Caco-2 (cell line): Measurements from ENCODE around the gene GRK5. TPM values are rescaled to one million over a fixed set of nuclear protein-coding genes. Genes with fewer than 3 reads are reported as not detected.

Experiments
- BruUV-seq: library from RNA; stranded (reverse); fragments of 400-500 nt; replicated peaks from 2 replicates; lab custom pipeline; 2021; lab: Mats Ljungman, UMichigan
- CTCF ChIA-PET: fragments of 300-600 bp; sonication (Branson Sonifier 250); formaldehyde crosslinking; loops from one replicate; lab custom pipeline; 2022; ENCODE audit warnings: antibody characterized with exemption; lab: Charles Lee
- POLR2A ChIA-PET: fragments of 300-600 bp; sonication (Branson Sonifier 250); formaldehyde crosslinking; loops from one replicate; lab custom pipeline; 2022; ENCODE audit warnings: antibody characterized with exemption; lab: Charles Lee
- DNase-seq, 2 experiments: peaks; one replicate each; pipeline versions ENCODE4 v3.0.0 to v3.0.0-alpha.2; 2020 to 2022
- H3K27me3 ChIP-seq: replicated peaks from 2 replicates; pipeline ENCODE4 v1.6.0; 2011; ENCODE audit warnings: low read length; ENCODE audit not compliant: control insufficient read depth, insufficient read depth
- H3K36me3 ChIP-seq: 2 replicates; pipeline ENCODE4 v1.5.1; 2011; ENCODE audit warnings: low read length; ENCODE audit not compliant: control insufficient read depth, insufficient read depth
- H3K4me1 ChIP-seq: fragments of 250-450 bp; sonication (Bioruptor Pico); 2 replicates; pipeline ENCODE4 v1.5.1; 2020; ENCODE audit warnings: mild to moderate bottlenecking
- H3K4me3 ChIP-seq: 2 replicates; pipeline ENCODE4 v1.5.1; 2011; ENCODE audit warnings: low read depth, mild to moderate bottlenecking, control low read depth, low read length
- H3K9me3 ChIP-seq: fragments of 250-450 bp; sonication (Bioruptor Pico); 2 replicates; pipeline ENCODE4 v1.5.1; 2020; ENCODE audit warnings: mild to moderate bottlenecking, moderate library complexity
- H3K27ac Mint-ChIP-seq: one replicate; pipeline ENCODE4 v1.8.0; 2022; ENCODE audit warnings: mixed read lengths; ENCODE audit not compliant: unreplicated experiment
- H3K27me3 Mint-ChIP-seq: one replicate; pipeline ENCODE4 v1.8.0; 2022; ENCODE audit warnings: mixed read lengths; ENCODE audit not compliant: insufficient read depth, unreplicated experiment
- H3K36me3 Mint-ChIP-seq: one replicate; pipeline ENCODE4 v1.8.0; 2022; ENCODE audit warnings: mild to moderate bottlenecking, mixed read lengths; ENCODE audit not compliant: insufficient read depth, unreplicated experiment
- H3K4me1 Mint-ChIP-seq: one replicate; pipeline ENCODE4 v1.8.0; 2022; ENCODE audit warnings: low read depth, mixed read lengths; ENCODE audit not compliant: unreplicated experiment
- H3K4me3 Mint-ChIP-seq: one replicate; pipeline ENCODE4 v1.8.0; 2022; ENCODE audit warnings: mild to moderate bottlenecking, moderate library complexity, mixed read lengths; ENCODE audit not compliant: unreplicated experiment
- H3K9me3 Mint-ChIP-seq: one replicate; pipeline ENCODE4 v1.8.0; 2022; ENCODE audit warnings: mixed read lengths; ENCODE audit not compliant: unreplicated experiment
- CTCF ChIP-seq, 2 experiments: fragments of 200-600 bp in 1 of 2; IDR thresholded peaks; 1 replicate in 1 of 2; 2 replicates in 1 of 2; pipeline versions ENCODE4 v1.5.1 to v1.8.0; 2011 to 2022; ENCODE audit warnings: antibody characterized with exemption in 1 of 2, control low read depth in 1 of 2, inconsistent platforms in 1 of 2, low read depth in 1 of 2, low read length in 1 of 2, mild to moderate bottlenecking in 1 of 2, moderate library complexity in 1 of 2; ENCODE audit not compliant: insufficient read depth in 1 of 2, severe bottlenecking in 1 of 2, unreplicated experiment in 1 of 2
- intact Hi-C: fragments of 100-400 bp; cut with micrococcal nuclease; formaldehyde crosslinking; loops from one replicate; pipeline ENCODE4 v1.10.0; 2022; ENCODE audit not compliant: unreplicated experiment
- total RNA-seq: library from RNA; stranded (reverse); gene quantifications from 2 replicates; pipeline ENCODE4 v1.2.3, GENCODE V29; 2022

Gene GRK5
- total RNA-seq, 1 experiment from 2014 or later: 7.7 TPM

- Histone ChIP-seq H3K9me3 (no peaks in the 10 kb centered on the region), H3K36me3 (no peaks in the 10 kb centered on the region), H3K4me1 (peaks cover 40% of the 10 kb centered on the region), H3K27me3 (no peaks in the 10 kb centered on the region), H3K4me3 (no peak overlapping the region)
- no peak overlapping the region for H3K4me3 Mint-ChIP-seq
- H3K36me3 Mint-ChIP-seq: no peaks in the 10 kb centered on the region
- no peaks in the 10 kb centered on the region for H3K9me3 Mint-ChIP-seq
- POLR2A ChIA-PET: no interaction called here
- BruUV-seq: no TSS peak
- DNase-seq: no peak
- CTCF ChIA-PET: no interaction called here
- no peaks in the 10 kb centered on the region for H3K27me3 Mint-ChIP-seq
- H3K27ac Mint-ChIP-seq: no peak overlapping the region
- peaks cover 29% of the 10 kb centered on the region for H3K4me1 Mint-ChIP-seq
- no peak for TF ChIP-seq CTCF (IDR thresholded peaks at IDR 0.05; ENCODE audit: insufficient read depth in 1 of 2, low read depth in 1 of 2, low read length in 1 of 2, severe bottlenecking in 1 of 2, unreplicated experiment in 1 of 2)
- intact Hi-C loops: no loop called here
These were observed 37.9 kb downstream of the GRK5 start for GRCh38 chr10:119245272-119245671.

- CTCF ChIA-PET: interaction anchor here (0.8 kb wide), 1 partner anchor 47 kb away, joined by 3 read pairs; no protein-coding TSS in a partner anchor
- POLR2A ChIA-PET: interaction anchor here (1.5 kb wide), 1 partner anchor 40 kb away, joined by 5 read pairs; the partner anchor contains the start of gene GRK5
- Mint-ChIP-seq H3K4me1 (peaks cover 24% of the 10 kb centered on the region), H3K36me3 (no peaks in the 10 kb centered on the region), H3K4me3 (no peak overlapping the region), H3K9me3 (no peaks in the 10 kb centered on the region), H3K27me3 (no peaks in the 10 kb centered on the region), H3K27ac (no peak overlapping the region)
- H3K9me3 ChIP-seq: no peaks in the 10 kb centered on the region
- intact Hi-C loops: no loop called here
- H3K27me3 ChIP-seq: no peaks in the 10 kb centered on the region
- DNase-seq: no peak
- no peak for TF ChIP-seq CTCF (IDR thresholded peaks at IDR 0.05; ENCODE audit: insufficient read depth in 1 of 2, low read depth in 1 of 2, low read length in 1 of 2, severe bottlenecking in 1 of 2, unreplicated experiment in 1 of 2)
- H3K4me3 ChIP-seq: no peak overlapping the region
- no TSS peak for BruUV-seq
- H3K36me3 ChIP-seq: no peaks in the 10 kb centered on the region
- peaks cover 44% of the 10 kb centered on the region for H3K4me1 ChIP-seq
These were observed 39.6 kb downstream of the GRK5 start for GRCh38 chr10:119246862-119247549.

GRCh38 chr10:119247550-119247894 lies 40.2 kb downstream of the GRK5 start:
- Mint-ChIP-seq H3K27ac (no peak overlapping the region), H3K4me1 (peaks cover 26% of the 10 kb centered on the region), H3K36me3 (no peaks in the 10 kb centered on the region), H3K27me3 (no peaks in the 10 kb centered on the region), H3K4me3 (no peak overlapping the region), H3K9me3 (no peaks in the 10 kb centered on the region)
- H3K36me3 ChIP-seq: no peaks in the 10 kb centered on the region
- no peak for DNase-seq
- no TSS peak for BruUV-seq
- intact Hi-C loops: no loop called here
- H3K9me3 ChIP-seq: no peaks in the 10 kb centered on the region
- ChIA-PET POLR2A (interaction anchor here (1.5 kb wide), 1 partner anchor 41 kb away, joined by 5 read pairs; the partner anchor contains the start of gene GRK5), CTCF (no interaction called here)
- no peaks in the 10 kb centered on the region for H3K27me3 ChIP-seq
- peaks cover 44% of the 10 kb centered on the region for H3K4me1 ChIP-seq
- H3K4me3 ChIP-seq: no peak overlapping the region
- no peak for TF ChIP-seq CTCF (IDR thresholded peaks at IDR 0.05; ENCODE audit: insufficient read depth in 1 of 2, low read depth in 1 of 2, low read length in 1 of 2, severe bottlenecking in 1 of 2, unreplicated experiment in 1 of 2)
